ENCODE data around the gene KRT75. TPM values are rescaled to one million over a fixed set of nuclear protein-coding genes. Genes with fewer than 3 reads are reported as not detected.

Gene KRT75
- total and polyA plus RNA-seq, 2 of the 13 experiments (the other 11 are each of a cell fraction or from before 2014, with no cell fraction given) = not detected

DNA sequence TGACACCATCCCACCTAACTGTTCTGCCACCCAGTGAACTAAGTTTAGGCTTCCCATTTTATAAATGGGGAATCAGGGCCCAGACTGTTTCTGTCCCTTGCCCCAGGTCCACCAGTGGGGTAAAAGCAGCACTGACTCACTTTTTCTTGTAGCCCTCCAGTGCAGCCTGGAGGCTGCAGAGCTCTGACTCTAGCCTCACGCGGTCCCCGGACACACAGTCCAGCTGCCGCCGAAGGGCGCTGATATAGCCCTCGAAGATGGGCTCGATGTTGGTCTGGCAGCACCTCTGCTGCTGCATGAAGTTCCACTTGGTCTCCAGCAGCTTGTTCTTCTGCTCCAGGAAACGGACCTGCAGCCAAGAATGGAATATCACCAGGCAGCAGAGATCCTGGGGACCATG, 30.6 kb downstream of the KRT75 start (continued):
- TF ChIP-seq, protein P1, sequence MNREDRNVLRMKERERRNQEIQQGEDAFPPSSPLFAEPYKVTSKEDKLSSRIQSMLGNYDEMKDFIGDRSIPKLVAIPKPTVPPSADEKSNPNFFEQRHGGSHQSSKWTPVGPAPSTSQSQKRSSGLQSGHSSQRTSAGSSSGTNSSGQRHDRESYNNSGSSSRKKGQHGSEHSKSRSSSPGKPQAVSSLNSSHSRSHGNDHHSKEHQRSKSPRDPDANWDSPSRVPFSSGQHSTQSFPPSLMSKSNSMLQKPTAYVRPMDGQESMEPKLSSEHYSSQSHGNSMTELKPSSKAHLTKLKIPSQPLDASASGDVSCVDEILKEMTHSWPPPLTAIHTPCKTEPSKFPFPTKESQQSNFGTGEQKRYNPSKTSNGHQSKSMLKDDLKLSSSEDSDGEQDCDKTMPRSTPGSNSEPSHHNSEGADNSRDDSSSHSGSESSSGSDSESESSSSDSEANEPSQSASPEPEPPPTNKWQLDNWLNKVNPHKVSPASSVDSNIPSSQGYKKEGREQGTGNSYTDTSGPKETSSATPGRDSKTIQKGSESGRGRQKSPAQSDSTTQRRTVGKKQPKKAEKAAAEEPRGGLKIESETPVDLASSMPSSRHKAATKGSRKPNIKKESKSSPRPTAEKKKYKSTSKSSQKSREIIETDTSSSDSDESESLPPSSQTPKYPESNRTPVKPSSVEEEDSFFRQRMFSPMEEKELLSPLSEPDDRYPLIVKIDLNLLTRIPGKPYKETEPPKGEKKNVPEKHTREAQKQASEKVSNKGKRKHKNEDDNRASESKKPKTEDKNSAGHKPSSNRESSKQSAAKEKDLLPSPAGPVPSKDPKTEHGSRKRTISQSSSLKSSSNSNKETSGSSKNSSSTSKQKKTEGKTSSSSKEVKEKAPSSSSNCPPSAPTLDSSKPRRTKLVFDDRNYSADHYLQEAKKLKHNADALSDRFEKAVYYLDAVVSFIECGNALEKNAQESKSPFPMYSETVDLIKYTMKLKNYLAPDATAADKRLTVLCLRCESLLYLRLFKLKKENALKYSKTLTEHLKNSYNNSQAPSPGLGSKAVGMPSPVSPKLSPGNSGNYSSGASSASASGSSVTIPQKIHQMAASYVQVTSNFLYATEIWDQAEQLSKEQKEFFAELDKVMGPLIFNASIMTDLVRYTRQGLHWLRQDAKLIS (CRISPR knock-in tag; IDR thresholded peaks at IDR 0.05) = no peak
- TF ChIP-seq JUNB (CRISPR knock-in tag; IDR thresholded peaks at IDR 0.05; ENCODE audit: borderline replicate concordance) (no peak), ZNF20 (CRISPR knock-in tag; IDR thresholded peaks at IDR 0.05) (no peak), HNRNPLL (IDR thresholded peaks at IDR 0.05; ENCODE audit: low read depth, low read length, poor library complexity, severe bottlenecking) (no peak), ETV6 (CRISPR knock-in tag; conservative IDR thresholded peaks at IDR 0.05) (no peak)

DNA sequence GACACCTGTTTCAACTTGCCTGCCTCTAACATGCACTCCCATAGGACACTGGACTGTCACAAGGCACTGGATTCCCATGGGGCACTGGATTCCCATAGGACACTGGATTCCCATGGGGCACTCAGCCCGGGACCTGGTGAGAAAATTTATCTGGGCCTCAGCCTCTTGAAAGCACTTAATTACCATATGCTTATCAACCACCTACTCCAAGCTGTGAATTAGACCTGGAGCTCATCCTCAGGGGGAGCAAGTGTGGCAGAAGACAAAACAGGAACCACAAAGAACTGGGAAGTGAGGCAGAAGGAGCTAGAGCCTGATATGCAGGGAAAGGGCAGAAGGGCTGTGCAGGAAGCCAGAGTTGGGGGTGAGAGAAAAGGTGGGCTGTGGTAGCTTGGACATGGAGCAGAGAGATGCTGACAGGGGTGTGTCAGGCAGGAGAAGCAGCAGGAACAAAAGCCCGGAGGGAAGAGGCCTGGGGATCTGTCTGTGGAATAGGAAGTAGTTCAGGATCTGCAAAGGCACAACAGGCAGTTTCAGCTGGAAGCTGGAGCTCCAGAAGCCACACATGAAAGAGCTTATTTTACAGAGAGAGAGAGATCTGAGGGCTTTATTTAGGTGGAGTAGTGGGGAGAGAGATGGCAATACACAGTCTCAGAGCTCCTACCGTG, 31.2 kb downstream of the KRT75 start:
- TF ChIP-seq TAF1 (CRISPR knock-in tag; IDR thresholded peaks at IDR 0.05) = no peak
- no peak for TF ChIP-seq ZNF678 (CRISPR knock-in tag; IDR thresholded peaks at IDR 0.05)
- no peak for TF ChIP-seq ZNF878 (CRISPR knock-in tag; IDR thresholded peaks at IDR 0.05)
- no peak for TF ChIP-seq ZNF558 (CRISPR knock-in tag; IDR thresholded peaks at IDR 0.05; ENCODE audit: borderline replicate concordance)
- no peak for TF ChIP-seq ZNF567 (CRISPR knock-in tag; IDR thresholded peaks at IDR 0.05; ENCODE audit: borderline replicate concordance)
- no peak for TF ChIP-seq MED1 (CRISPR knock-in tag; IDR thresholded peaks at IDR 0.05)
- TF ChIP-seq ZFP36L1 (CRISPR knock-in tag; IDR thresholded peaks at IDR 0.05) = no peak
- TF ChIP-seq ZBTB1 (CRISPR knock-in tag; IDR thresholded peaks at IDR 0.05; ENCODE audit: borderline replicate concordance) = no peak
- BruUV-seq (replicated peaks) = no TSS peak
- no peak overlapping the region for H3K27ac ChIP-seq (ENCODE audit: extremely low read length, insufficient read depth, low read length)
- intact Hi-C loops (cut with micrococcal nuclease; ENCODE audit: unreplicated experiment) = no loop called here
- in situ Hi-C loops (cut with HindIII; ENCODE audit: extremely low pct_ligation_motif_present, low pct_unique_long_range_greater_than_20kb) = no loop called here
- FAIRE-seq = no peak
- CTCF ChIA-PET (ENCODE audit: low intra/inter-chr PET ratio, low total read pairs) = no interaction called here
- ATAC-seq = no peak
- H3K4me2 ChIP-seq (ENCODE audit: low read depth, low read length) = no peak overlapping the region
- no peak for DNase-seq (ENCODE audit: low spot score)
- H3K4me3 ChIP-seq (replicated peaks in 1 of 3; ENCODE audit: insufficient read depth in 1 of 3, low read depth in 2 of 3, low read length in 3 of 3) = no peak overlapping the region
- POLR2A ChIA-PET = no interaction called here
- no peaks in the 10 kb centered on the region for H3K79me2 ChIP-seq (ENCODE audit: insufficient read depth, low read length)
- no peak overlapping the region for H2AFZ ChIP-seq (ENCODE audit: low read length)
- no peaks in the 10 kb centered on the region for H3K36me3 ChIP-seq (replicated peaks in 1 of 2; ENCODE audit: control insufficient read depth in 1 of 2, insufficient read depth in 2 of 2, low read length in 2 of 2)
- no peaks in the 10 kb centered on the region for H3K9me3 ChIP-seq (ENCODE audit: low read length)
- H3K4me1 ChIP-seq (ENCODE audit: insufficient read depth, low read length) = no peaks in the 10 kb centered on the region
- no peak overlapping the region for H3K9ac ChIP-seq (ENCODE audit: insufficient read depth, low read depth, low read length)
- peaks cover 1 to 21% of the 10 kb centered on the region in 2 experiments; a peak in 4 of 5 replicates for H3K27me3 ChIP-seq (ENCODE audit: control insufficient read depth in 1 of 2, insufficient read depth in 2 of 2, low read length in 2 of 2)
- WGBS (ENCODE audit: low lambda C conversion rate) = 0% methylated on average over 3 of the region's 3 CpGs
- 0 out of 2 replicates have a peak, but pooled peaks cover 2% of the 10 kb centered on the region for H4K20me1 ChIP-seq (ENCODE audit: insufficient read depth, low read length)
